Measurements from ENCODE around the gene PRMT9.

Gene PRMT9

GRCh38 chr4:147683717-147684700 is at the start of gene PRMT9:
Gene PRMT9, minus strand, starts transcription at chr4:147684163. Its CDS starts 176 bp downstream, at chr4:147683987.
- peak; percentile 76 for DNase-seq (ENCODE audit: low read depth)

DNA sequence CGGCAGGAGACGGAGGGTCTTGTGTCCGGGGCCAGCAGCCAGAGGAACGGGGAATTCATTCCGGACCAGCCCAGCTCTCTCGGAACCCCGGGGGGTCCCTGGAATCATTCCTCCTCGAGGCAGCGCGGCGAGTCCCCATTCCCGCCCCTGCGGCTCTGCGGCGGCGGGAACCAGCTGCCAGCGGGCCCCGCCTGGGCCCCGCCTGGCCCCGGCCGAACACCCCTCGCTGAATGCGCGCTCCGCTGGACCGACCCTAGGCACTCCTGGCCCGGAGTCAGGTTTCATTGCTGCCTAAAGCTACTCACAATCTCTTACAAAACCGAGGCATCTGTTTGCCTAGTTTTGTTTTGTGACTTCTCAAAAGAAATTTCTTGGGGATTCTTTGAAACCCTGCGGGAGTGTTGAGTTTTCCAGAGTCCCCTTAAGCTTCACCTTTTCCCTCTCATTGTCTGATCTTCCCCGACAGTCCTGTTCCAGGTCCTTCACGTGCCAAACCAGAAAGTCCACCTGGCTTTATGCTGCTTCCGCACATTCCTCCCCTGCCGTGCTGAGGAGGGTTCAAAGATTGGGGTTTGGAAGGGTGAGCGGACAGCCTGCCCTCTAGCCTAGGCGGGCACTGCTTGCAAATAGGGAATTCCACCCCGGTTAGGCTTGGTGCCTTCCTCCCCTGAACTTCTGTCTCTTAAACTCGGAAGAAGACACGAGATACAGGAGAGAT is 48.7 kb upstream of the PRMT9 start:
- no peak for DNase-seq (ENCODE audit: low read depth)

- no peak for DNase-seq (ENCODE audit: low read depth)
Observed at GRCh38 chr4:147731580-147732517, 47.9 kb upstream of the PRMT9 start, which contains the start of gene ARHGAP10. Gene ARHGAP10, plus strand, starts transcription at chr4:147732088. Its CDS starts 214 bp downstream, at chr4:147732302.

GRCh38 chr4:147730333-147730732 is 46.4 kb upstream of the PRMT9 start:
- DNase-seq (ENCODE audit: low read depth), result no peak

DNA sequence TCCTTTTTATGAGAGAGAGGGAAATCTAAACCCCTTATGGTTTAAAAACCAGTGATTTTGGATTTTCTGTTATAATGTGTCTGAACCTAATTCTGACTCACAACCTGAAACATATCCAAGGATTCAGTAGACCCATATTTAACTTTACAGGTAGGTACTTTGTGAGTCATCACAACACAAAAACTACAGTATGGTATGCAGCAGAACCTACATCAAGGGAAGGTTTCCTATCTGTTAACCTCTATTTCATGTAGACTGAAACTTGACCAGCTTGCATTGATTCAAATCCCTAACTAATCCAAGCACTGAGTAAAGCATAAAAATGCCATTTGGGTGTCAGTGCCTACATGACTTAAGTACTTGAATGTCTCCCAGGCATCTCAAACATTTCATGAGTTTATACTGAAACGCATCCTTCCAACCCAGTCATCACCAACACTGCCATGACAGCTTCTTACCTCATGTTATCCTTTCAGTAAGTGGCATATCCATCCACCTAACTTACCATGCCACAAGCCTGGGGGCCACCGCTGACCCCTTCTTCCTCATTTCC is 43.6 kb upstream of the PRMT9 start:
- no peak for DNase-seq (ENCODE audit: low read depth)

- DNase-seq (ENCODE audit: low read depth), result no peak
Observed at GRCh38 chr4:147725673-147726072, 41.7 kb upstream of the PRMT9 start.

GRCh38 chr4:147724468-147725201 is 40.7 kb upstream of the PRMT9 start:
- no peak for DNase-seq (ENCODE audit: low read depth)

DNA sequence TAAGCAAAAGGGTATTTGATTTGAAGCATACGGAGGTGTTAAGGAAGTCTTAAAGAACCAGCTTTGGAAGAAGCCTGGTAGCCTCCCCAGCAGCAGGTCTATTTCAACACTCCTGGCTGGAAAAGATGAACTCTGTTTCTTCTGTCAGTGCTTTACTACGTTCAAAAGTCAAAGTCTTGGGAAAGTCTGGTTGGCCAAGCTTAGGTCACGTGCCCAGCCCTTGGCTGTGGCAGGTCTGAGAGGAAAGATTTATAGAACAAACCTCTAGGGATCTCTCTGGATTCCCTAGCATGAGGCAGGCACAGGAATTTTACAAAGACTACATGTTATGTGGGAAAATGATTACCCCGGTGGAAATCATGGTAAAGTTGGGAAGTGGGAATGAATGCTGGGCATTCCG is 39.4 kb upstream of the PRMT9 start:
- DNase-seq (ENCODE audit: low read depth), result no peak

DNA sequence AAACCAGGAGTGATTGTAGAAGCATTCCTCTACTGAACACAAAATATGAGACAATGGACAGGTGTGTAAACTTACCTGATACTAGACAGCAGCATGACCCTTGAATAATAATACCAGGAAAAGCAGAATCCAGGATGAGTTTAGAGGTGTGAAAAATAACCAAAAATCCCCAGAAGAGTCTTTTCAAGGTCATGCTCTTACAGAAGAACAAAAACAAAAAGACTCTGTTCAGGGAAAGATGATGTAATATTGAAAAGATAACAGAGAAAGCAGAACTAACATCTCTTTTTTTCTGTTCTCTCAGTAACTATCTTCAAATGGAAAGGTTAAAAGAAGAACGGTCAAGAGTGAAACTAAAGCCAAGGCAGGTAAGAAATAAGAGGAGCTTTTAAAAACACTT is 33.9 kb upstream of the PRMT9 start:
- DNase-seq (ENCODE audit: low read depth), result no peak

GRCh38 chr4:147714575-147715401 is 30.8 kb upstream of the PRMT9 start:
- peak; percentile 86 for DNase-seq (ENCODE audit: low read depth)

- no peak for DNase-seq (ENCODE audit: low read depth)
Observed at GRCh38 chr4:147709999-147710398, 26.0 kb upstream of the PRMT9 start.

GRCh38 chr4:147707892-147708672 is 24.1 kb upstream of the PRMT9 start:
- no peak for DNase-seq (ENCODE audit: low read depth)

- no peak for DNase-seq (ENCODE audit: low read depth)
Observed at GRCh38 chr4:147704846-147705245, 20.9 kb upstream of the PRMT9 start.

- DNase-seq (ENCODE audit: low read depth), result no peak
Observed at GRCh38 chr4:147696866-147697265, 12.9 kb upstream of the PRMT9 start.

DNA sequence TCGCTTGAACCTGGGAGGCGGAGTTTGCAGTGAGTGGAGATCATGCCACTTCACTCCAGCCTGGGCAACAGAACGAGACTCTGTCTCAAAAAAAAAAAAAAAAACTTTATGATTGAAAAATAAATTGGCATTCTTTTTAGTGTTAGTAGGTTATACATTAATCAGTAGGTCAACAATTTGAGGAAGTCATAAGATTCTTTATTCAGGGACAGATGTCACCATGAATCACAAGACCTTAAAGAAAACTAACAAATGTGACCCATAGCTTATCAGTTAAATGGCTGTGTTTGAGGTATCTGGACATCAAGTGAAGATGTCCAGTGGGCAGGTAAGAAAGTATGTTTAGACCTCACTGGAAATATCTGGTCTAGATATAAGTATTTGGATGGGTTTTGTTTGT is 9.3 kb upstream of the PRMT9 start:
- no peak for DNase-seq (ENCODE audit: low read depth)

GRCh38 chr4:147691820-147692219 is 7.9 kb upstream of the PRMT9 start:
- no peak for DNase-seq (ENCODE audit: low read depth)

- no peak for DNase-seq (ENCODE audit: low read depth)
Observed at GRCh38 chr4:147689067-147689466, 5.1 kb upstream of the PRMT9 start.

- DNase-seq (ENCODE audit: low read depth), result no peak
Observed at GRCh38 chr4:147683188-147683591, 773 bp downstream of the PRMT9 start.

- DNase-seq (ENCODE audit: low read depth), result no peak
Observed at GRCh38 chr4:147682755-147683154, 1.2 kb downstream of the PRMT9 start.

Data from HS-27A (cell line).